ENCODE results near the gene PSMA8. TPM values are rescaled to one million over a fixed set of nuclear protein-coding genes. Genes with fewer than 3 reads are reported as not detected.
"Not testable (repeated sequence)": the region's sequence is repeated elsewhere in the genome, so short reads cannot be mapped to it uniquely, and the experiment has no call there.

The PSMA8 gene
- total RNA-seq, 1 experiment from 2014 or later: not detected

- DNase-seq (ENCODE audit: low read depth): no peak
- in situ Hi-C loops (cut with HindIII; ENCODE audit: low pct_unique_long_range_greater_than_20kb, low sequenced_read_pairs): no loop called here
Observed at GRCh38 chr18:26159353-26159752, 25.7 kb downstream of the PSMA8 start.

GRCh38 chr18:26164571-26164970 is 30.9 kb downstream of the PSMA8 start:
- in situ Hi-C loops (cut with HindIII; ENCODE audit: low pct_unique_long_range_greater_than_20kb, low sequenced_read_pairs): no loop called here
- no peak for DNase-seq (ENCODE audit: low read depth)

GRCh38 chr18:26167592-26167991 is 33.9 kb downstream of the PSMA8 start:
- DNase-seq (ENCODE audit: low read depth); in situ Hi-C loops (cut with HindIII; ENCODE audit: low pct_unique_long_range_greater_than_20kb, low sequenced_read_pairs): not testable (repeated sequence)

GRCh38 chr18:26175481-26175880 is 41.8 kb downstream of the PSMA8 start:
- in situ Hi-C loops (cut with HindIII; ENCODE audit: low pct_unique_long_range_greater_than_20kb, low sequenced_read_pairs): no loop called here

GRCh38 chr18:26176134-26176533 is 42.5 kb downstream of the PSMA8 start:
- in situ Hi-C loops (cut with HindIII; ENCODE audit: low pct_unique_long_range_greater_than_20kb, low sequenced_read_pairs): no loop called here
- DNase-seq (ENCODE audit: low read depth): no peak

More at GRCh38 chr18:26175481-26175880, 41.8 kb downstream of the PSMA8 start:
- no peak for DNase-seq (ENCODE audit: low read depth)

GRCh38 chr18:26181343-26181826 is 47.7 kb downstream of the PSMA8 start:
- in situ Hi-C loops (cut with HindIII; ENCODE audit: low pct_unique_long_range_greater_than_20kb, low sequenced_read_pairs): no loop called here
- no peak for DNase-seq (ENCODE audit: low read depth)

GRCh38 chr18:26183395-26184112 is 49.9 kb downstream of the PSMA8 start:
- no peak for DNase-seq (ENCODE audit: low read depth)
- in situ Hi-C loops (cut with HindIII; ENCODE audit: low pct_unique_long_range_greater_than_20kb, low sequenced_read_pairs): no loop called here

GRCh38 chr18:26185267-26185666 is 51.6 kb downstream of the PSMA8 start:
- DNase-seq (ENCODE audit: low read depth): no peak
- in situ Hi-C loops (cut with HindIII; ENCODE audit: low pct_unique_long_range_greater_than_20kb, low sequenced_read_pairs): no loop called here

GRCh38 chr18:26190506-26190905 is 56.8 kb downstream of the PSMA8 start:
- in situ Hi-C loops (cut with HindIII; ENCODE audit: low pct_unique_long_range_greater_than_20kb, low sequenced_read_pairs): no loop called here
- no peak for DNase-seq (ENCODE audit: low read depth)

- no peak for DNase-seq (ENCODE audit: low read depth)
- in situ Hi-C loops (cut with HindIII; ENCODE audit: low pct_unique_long_range_greater_than_20kb, low sequenced_read_pairs): no loop called here
Observed at GRCh38 chr18:26192233-26192632, 58.6 kb downstream of the PSMA8 start.

- in situ Hi-C loops (cut with HindIII; ENCODE audit: low pct_unique_long_range_greater_than_20kb, low sequenced_read_pairs): no loop called here
Observed at GRCh38 chr18:26196605-26197004, 62.9 kb downstream of the PSMA8 start.

GRCh38 chr18:26202001-26202400 is 68.3 kb downstream of the PSMA8 start:
- DNase-seq (ENCODE audit: low read depth); in situ Hi-C loops (cut with HindIII; ENCODE audit: low pct_unique_long_range_greater_than_20kb, low sequenced_read_pairs): not testable (repeated sequence)

More at GRCh38 chr18:26196605-26197004, 62.9 kb downstream of the PSMA8 start:
- DNase-seq (ENCODE audit: low read depth): no peak

GRCh38 chr18:26205318-26205717 is 71.6 kb downstream of the PSMA8 start:
- no peak for DNase-seq (ENCODE audit: low read depth)
- in situ Hi-C loops (cut with HindIII; ENCODE audit: low pct_unique_long_range_greater_than_20kb, low sequenced_read_pairs): no loop called here

- in situ Hi-C loops (cut with HindIII; ENCODE audit: low pct_unique_long_range_greater_than_20kb, low sequenced_read_pairs): no loop called here
- peak; percentile 70 for DNase-seq (ENCODE audit: low read depth)
Observed at GRCh38 chr18:26206488-26206887, 72.8 kb downstream of the PSMA8 start.

- in situ Hi-C loops (cut with HindIII; ENCODE audit: low pct_unique_long_range_greater_than_20kb, low sequenced_read_pairs): no loop called here
- peak; percentile 25 for DNase-seq (ENCODE audit: low read depth)
Observed at GRCh38 chr18:26207937-26208336, 74.3 kb downstream of the PSMA8 start.

- in situ Hi-C loops (cut with HindIII; ENCODE audit: low pct_unique_long_range_greater_than_20kb, low sequenced_read_pairs): no loop called here
- no peak for DNase-seq (ENCODE audit: low read depth)
Observed at GRCh38 chr18:26208977-26209376, 75.3 kb downstream of the PSMA8 start.

- in situ Hi-C loops (cut with HindIII; ENCODE audit: low pct_unique_long_range_greater_than_20kb, low sequenced_read_pairs): no loop called here
Observed at GRCh38 chr18:26210147-26210546, 76.5 kb downstream of the PSMA8 start.

GRCh38 chr18:26215247-26215970 is 81.7 kb downstream of the PSMA8 start:
- in situ Hi-C loops (cut with HindIII; ENCODE audit: low pct_unique_long_range_greater_than_20kb, low sequenced_read_pairs): no loop called here
- no peak for DNase-seq (ENCODE audit: low read depth)

More at GRCh38 chr18:26210147-26210546, 76.5 kb downstream of the PSMA8 start:
- no peak for DNase-seq (ENCODE audit: low read depth)

GRCh38 chr18:26225022-26225693 is 91.5 kb downstream of the PSMA8 start:
- in situ Hi-C loops (cut with HindIII; ENCODE audit: low pct_unique_long_range_greater_than_20kb, low sequenced_read_pairs): no loop called here
- DNase-seq (ENCODE audit: low read depth): no peak

Measured in Caki2 (cell line).